K562 (cell line): ENCODE measurements around the gene SLC34A3. TPM values are rescaled to one million over a fixed set of nuclear protein-coding genes. Genes with fewer than 3 reads are reported as not detected.

ENCODE experiments used
- ADNP ChIP-seq: fragments of 200-800 bp; sonication (Bioruptor generic); IDR thresholded peaks from 2 replicates; pipeline ENCODE4 v1.6.1; 2016; ENCODE audit warnings: missing genetic modification characterization, missing compliant biosample characterization
- DACH1 ChIP-seq: fragments of 450-650 bp; IDR thresholded peaks from 2 replicates; pipeline ENCODE4 v1.6.1; 2018; ENCODE audit not compliant: partially characterized antibody
- EP300 ChIP-seq: IDR thresholded peaks from 2 replicates; pipeline ENCODE4 v1.6.1; 2012; ENCODE audit warnings: low read length, improper control_type of control experiment
- HNRNPL ChIP-seq: fragments of 200-400 bp; formaldehyde crosslinking; IDR thresholded peaks from 2 replicates; pipeline ENCODE4 v1.6.1; 2017; ENCODE audit warnings: low read depth, mild to moderate bottlenecking, low read length
- OTX1 ChIP-seq: fragments of 450-650 bp; formaldehyde crosslinking; IDR thresholded peaks from 2 replicates; pipeline ENCODE4 v1.4.0; 2022; ENCODE audit warnings: mild to moderate bottlenecking
- PCBP1 ChIP-seq: fragments of 200-400 bp; formaldehyde crosslinking; IDR thresholded peaks from 2 replicates; pipeline ENCODE4 v1.6.1; 2018; ENCODE audit warnings: mild to moderate bottlenecking, low read depth, low read length; ENCODE audit not compliant: poor library complexity, severe bottlenecking
- PHTF2 ChIP-seq: fragments of 250-450 bp; sonication (Bioruptor Pico); IDR thresholded peaks from 2 replicates; pipeline ENCODE4 v1.5.0; 2021; ENCODE audit warnings: mild to moderate bottlenecking
- PTBP1 ChIP-seq: fragments of 200-400 bp; formaldehyde crosslinking; IDR thresholded peaks from 2 replicates; pipeline ENCODE4 v1.6.1; 2017; ENCODE audit warnings: low read depth, low read length
- RFX7 ChIP-seq: fragments of 250-450 bp; sonication (Bioruptor Pico); IDR thresholded peaks from 2 replicates; pipeline ENCODE4 v1.5.1; 2021; ENCODE audit warnings: mild to moderate bottlenecking
- XRCC4 ChIP-seq: IDR thresholded peaks from one replicate; pipeline ENCODE4 v1.6.1; 2011; ENCODE audit not compliant: insufficient read depth, insufficient read length; ENCODE audit errors: extremely low read depth
- ZNF561 ChIP-seq: fragments of 450-650 bp; formaldehyde crosslinking; conservative IDR thresholded peaks from 2 replicates; pipeline ENCODE4 v1.4.0; 2020; ENCODE audit warnings: mild to moderate bottlenecking, moderate library complexity
- ZNF76 ChIP-seq: fragments of 250-450 bp; sonication (Bioruptor Pico); IDR thresholded peaks from 2 replicates; pipeline ENCODE4 v1.4.0; 2020; ENCODE audit warnings: mild to moderate bottlenecking, moderate library complexity, borderline replicate concordance
- polyA plus RNA-seq, 8 experiments: library from polyadenylated mRNA; depleted of rRNA in 4 of 8; stranded (reverse) in 5 of 8; unstranded in 3 of 8; fragments of >200 nt; fragmentation: Nextera tagmentation in 2 of 8; fragmentation: Illumina TruSeq in 1 of 8; extraction: Ambion mirVana in 2 of 8; extraction: Trizol in 1 of 8; gene quantifications; 2 replicates each; pipeline versions ENCODE4 v1.2.1 to v1.2.3, GENCODE V29; 2011 to 2014; ENCODE audit warnings: inconsistent platforms in 1 of 8, missing spikeins in 1 of 8
- total RNA-seq, 7 experiments: library from RNA; depleted of rRNA in 6 of 7; stranded (reverse); fragments of >200 nt in 6 of 7; fragmentation: Illumina TruSeq in 2 of 7; extraction: Trizol in 2 of 7; gene quantifications; 2 replicates each; pipeline versions ENCODE4 v1.2.1 to v1.2.3, GENCODE V29; 2011 to 2021; ENCODE audit warnings: low replicate concordance in 1 of 7
- TF ChIP-seq, protein P1 (sequence below): fragments of 450-650 bp; IDR thresholded peaks from one replicate; pipeline ENCODE4 v1.6.1; 2018; ENCODE audit warnings: mild to moderate bottlenecking, moderate library complexity; ENCODE audit not compliant: partially characterized antibody
- TF ChIP-seq, protein P2 (sequence below): fragments of 200-800 bp; sonication (Bioruptor generic); IDR thresholded peaks from 2 replicates; pipeline ENCODE4 v1.6.1; 2017; ENCODE audit warnings: missing genetic modification characterization, missing compliant biosample characterization
- TF ChIP-seq, protein P3 (sequence below): fragments of 200-600 bp; sonication (generic); IDR thresholded peaks from one replicate; pipeline ENCODE4 v1.6.1; 2012; ENCODE audit warnings: mild to moderate bottlenecking, low read depth, low read length, inconsistent platforms

The SLC34A3 gene
- total and polyA plus RNA-seq, 9 of the 15 experiments (the other 6 are each of a cell fraction or from before 2014, with no cell fraction given), result not detected

DNA sequence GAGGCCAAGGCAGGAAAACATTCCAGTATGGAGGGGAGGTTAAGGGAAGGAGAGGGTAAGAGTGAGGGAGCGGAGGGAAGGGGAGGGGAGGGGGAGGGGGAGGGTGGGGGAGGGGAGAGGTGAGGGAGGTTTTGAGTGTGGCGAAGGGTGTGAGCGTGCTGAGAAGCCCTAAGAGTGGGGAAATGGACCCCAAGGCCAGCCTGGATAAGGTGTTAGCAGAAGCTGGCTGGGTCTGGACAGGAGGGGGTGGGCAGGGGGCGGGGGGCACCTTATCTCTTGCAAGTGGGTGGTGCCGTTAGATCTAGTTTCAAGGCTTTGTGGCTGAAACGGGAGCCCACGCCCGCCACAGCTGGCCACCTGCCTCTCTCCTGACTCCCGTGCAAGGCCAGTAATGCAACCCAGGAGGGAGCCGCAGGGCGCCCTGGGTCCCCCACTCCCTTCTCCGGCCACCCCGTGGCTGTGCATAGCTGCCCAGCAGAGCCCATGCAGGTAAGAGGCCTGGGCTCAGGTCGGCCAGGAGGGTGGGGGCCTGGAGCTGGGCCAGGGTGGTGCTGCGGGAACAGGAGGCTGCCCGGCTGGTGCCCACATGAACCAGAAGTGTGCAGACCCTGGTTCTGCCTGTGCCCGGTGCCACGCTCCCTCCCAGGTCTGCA lies 2.7 kb upstream of the SLC34A3 start (continued):
- TF ChIP-seq PTBP1 (no peak), DACH1 (no peak), OTX1 (CRISPR knock-in tag) (no peak), XRCC4 (no peak), PCBP1 (peak; percentile 70), PHTF2 (no peak), RFX7 (CRISPR knock-in tag) (no peak), ZNF561 (CRISPR knock-in tag) (no peak), ADNP (tag) (no peak), ZNF76 (CRISPR knock-in tag) (no peak), HNRNPL (peak; percentile 61; the same call in 1 of the 2 replicates), EP300 (no peak)
- TF ChIP-seq, protein P1, sequence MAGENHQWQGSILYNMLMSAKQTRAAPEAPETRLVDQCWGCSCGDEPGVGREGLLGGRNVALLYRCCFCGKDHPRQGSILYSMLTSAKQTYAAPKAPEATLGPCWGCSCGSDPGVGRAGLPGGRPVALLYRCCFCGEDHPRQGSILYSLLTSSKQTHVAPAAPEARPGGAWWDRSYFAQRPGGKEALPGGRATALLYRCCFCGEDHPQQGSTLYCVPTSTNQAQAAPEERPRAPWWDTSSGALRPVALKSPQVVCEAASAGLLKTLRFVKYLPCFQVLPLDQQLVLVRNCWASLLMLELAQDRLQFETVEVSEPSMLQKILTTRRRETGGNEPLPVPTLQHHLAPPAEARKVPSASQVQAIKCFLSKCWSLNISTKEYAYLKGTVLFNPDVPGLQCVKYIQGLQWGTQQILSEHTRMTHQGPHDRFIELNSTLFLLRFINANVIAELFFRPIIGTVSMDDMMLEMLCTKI, result no peak
- TF ChIP-seq, protein P2, sequence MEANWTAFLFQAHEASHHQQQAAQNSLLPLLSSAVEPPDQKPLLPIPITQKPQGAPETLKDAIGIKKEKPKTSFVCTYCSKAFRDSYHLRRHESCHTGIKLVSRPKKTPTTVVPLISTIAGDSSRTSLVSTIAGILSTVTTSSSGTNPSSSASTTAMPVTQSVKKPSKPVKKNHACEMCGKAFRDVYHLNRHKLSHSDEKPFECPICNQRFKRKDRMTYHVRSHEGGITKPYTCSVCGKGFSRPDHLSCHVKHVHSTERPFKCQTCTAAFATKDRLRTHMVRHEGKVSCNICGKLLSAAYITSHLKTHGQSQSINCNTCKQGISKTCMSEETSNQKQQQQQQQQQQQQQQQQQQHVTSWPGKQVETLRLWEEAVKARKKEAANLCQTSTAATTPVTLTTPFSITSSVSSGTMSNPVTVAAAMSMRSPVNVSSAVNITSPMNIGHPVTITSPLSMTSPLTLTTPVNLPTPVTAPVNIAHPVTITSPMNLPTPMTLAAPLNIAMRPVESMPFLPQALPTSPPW (CRISPR knock-in tag), result 0 out of 2 replicates have a peak, but pooled peaks have one; percentile 32
- TF ChIP-seq, protein P3, sequence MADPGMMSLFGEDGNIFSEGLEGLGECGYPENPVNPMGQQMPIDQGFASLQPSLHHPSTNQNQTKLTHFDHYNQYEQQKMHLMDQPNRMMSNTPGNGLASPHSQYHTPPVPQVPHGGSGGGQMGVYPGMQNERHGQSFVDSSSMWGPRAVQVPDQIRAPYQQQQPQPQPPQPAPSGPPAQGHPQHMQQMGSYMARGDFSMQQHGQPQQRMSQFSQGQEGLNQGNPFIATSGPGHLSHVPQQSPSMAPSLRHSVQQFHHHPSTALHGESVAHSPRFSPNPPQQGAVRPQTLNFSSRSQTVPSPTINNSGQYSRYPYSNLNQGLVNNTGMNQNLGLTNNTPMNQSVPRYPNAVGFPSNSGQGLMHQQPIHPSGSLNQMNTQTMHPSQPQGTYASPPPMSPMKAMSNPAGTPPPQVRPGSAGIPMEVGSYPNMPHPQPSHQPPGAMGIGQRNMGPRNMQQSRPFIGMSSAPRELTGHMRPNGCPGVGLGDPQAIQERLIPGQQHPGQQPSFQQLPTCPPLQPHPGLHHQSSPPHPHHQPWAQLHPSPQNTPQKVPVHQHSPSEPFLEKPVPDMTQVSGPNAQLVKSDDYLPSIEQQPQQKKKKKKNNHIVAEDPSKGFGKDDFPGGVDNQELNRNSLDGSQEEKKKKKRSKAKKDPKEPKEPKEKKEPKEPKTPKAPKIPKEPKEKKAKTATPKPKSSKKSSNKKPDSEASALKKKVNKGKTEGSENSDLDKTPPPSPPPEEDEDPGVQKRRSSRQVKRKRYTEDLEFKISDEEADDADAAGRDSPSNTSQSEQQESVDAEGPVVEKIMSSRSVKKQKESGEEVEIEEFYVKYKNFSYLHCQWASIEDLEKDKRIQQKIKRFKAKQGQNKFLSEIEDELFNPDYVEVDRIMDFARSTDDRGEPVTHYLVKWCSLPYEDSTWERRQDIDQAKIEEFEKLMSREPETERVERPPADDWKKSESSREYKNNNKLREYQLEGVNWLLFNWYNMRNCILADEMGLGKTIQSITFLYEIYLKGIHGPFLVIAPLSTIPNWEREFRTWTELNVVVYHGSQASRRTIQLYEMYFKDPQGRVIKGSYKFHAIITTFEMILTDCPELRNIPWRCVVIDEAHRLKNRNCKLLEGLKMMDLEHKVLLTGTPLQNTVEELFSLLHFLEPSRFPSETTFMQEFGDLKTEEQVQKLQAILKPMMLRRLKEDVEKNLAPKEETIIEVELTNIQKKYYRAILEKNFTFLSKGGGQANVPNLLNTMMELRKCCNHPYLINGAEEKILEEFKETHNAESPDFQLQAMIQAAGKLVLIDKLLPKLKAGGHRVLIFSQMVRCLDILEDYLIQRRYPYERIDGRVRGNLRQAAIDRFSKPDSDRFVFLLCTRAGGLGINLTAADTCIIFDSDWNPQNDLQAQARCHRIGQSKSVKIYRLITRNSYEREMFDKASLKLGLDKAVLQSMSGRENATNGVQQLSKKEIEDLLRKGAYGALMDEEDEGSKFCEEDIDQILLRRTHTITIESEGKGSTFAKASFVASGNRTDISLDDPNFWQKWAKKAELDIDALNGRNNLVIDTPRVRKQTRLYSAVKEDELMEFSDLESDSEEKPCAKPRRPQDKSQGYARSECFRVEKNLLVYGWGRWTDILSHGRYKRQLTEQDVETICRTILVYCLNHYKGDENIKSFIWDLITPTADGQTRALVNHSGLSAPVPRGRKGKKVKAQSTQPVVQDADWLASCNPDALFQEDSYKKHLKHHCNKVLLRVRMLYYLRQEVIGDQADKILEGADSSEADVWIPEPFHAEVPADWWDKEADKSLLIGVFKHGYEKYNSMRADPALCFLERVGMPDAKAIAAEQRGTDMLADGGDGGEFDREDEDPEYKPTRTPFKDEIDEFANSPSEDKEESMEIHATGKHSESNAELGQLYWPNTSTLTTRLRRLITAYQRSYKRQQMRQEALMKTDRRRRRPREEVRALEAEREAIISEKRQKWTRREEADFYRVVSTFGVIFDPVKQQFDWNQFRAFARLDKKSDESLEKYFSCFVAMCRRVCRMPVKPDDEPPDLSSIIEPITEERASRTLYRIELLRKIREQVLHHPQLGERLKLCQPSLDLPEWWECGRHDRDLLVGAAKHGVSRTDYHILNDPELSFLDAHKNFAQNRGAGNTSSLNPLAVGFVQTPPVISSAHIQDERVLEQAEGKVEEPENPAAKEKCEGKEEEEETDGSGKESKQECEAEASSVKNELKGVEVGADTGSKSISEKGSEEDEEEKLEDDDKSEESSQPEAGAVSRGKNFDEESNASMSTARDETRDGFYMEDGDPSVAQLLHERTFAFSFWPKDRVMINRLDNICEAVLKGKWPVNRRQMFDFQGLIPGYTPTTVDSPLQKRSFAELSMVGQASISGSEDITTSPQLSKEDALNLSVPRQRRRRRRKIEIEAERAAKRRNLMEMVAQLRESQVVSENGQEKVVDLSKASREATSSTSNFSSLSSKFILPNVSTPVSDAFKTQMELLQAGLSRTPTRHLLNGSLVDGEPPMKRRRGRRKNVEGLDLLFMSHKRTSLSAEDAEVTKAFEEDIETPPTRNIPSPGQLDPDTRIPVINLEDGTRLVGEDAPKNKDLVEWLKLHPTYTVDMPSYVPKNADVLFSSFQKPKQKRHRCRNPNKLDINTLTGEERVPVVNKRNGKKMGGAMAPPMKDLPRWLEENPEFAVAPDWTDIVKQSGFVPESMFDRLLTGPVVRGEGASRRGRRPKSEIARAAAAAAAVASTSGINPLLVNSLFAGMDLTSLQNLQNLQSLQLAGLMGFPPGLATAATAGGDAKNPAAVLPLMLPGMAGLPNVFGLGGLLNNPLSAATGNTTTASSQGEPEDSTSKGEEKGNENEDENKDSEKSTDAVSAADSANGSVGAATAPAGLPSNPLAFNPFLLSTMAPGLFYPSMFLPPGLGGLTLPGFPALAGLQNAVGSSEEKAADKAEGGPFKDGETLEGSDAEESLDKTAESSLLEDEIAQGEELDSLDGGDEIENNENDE, result no peak
